HepG2 (cell line): Measurements from ENCODE around the gene SYT9. TPM values are rescaled to one million over a fixed set of nuclear protein-coding genes. Genes with fewer than 3 reads are reported as not detected.

ENCODE experiments used
- ATAC-seq: fragments of 200-7000 bp; cut with Tn5 transposase; 3 replicates; pipeline ENCODE4 v1.9.1; 2020; ENCODE audit warnings: mild to moderate bottlenecking, moderate library complexity
- BruUV-seq: library from RNA; stranded (reverse); fragments of 400-500 nt; replicated peaks from 2 replicates; lab custom pipeline; 2021; lab: Mats Ljungman, UMichigan
- CTCF ChIA-PET: fragments of 300-600 bp; formaldehyde crosslinking; extraction: SDS; loops from one replicate; lab custom pipeline; 2021; ENCODE audit warnings: low total read pairs, inconsistent platforms, low intra/inter-chr PET ratio; lab: Yijun Ruan, JAX
- POLR2A ChIA-PET: fragments of 350-600 bp; sonication (Branson Sonifier 250); formaldehyde crosslinking; loops from one replicate; lab custom pipeline; 2020; ENCODE audit warnings: antibody characterized with exemption, inconsistent platforms; lab: Yijun Ruan, JAX
- DNase-seq: peaks from one replicate; pipeline ENCODE4 v3.0.0-alpha.2; 2015; ENCODE audit warnings: low spot score
- FAIRE-seq: peaks from 3 replicates; lab custom pipeline; 2011; peaks lifted over from hg19 to GRCh38; lab: Jason Lieb, UNC
- H2AFZ ChIP-seq: one replicate; pipeline ENCODE4 v1.6.1; 2011; ENCODE audit warnings: low read length, inconsistent platforms
- H3K27ac ChIP-seq: fragments of 300-600 bp; 3 replicates; pipeline ENCODE4 v1.8.0; 2011; ENCODE audit warnings: mixed run types, mild to moderate bottlenecking, mixed read lengths, low read length, inconsistent platforms; ENCODE audit not compliant: insufficient read depth; ENCODE audit errors: extremely low read length
- H3K27me3 ChIP-seq, 2 experiments: fragments of 200-600 bp in 1 of 2; 2 replicates in 1 of 2; 3 replicates in 1 of 2; pipeline versions ENCODE4 v1.6.0 to v1.8.0; 2011; ENCODE audit warnings: low read length in 2 of 2, mild to moderate bottlenecking in 2 of 2, moderate library complexity in 2 of 2, inconsistent platforms in 1 of 2; ENCODE audit not compliant: insufficient read depth in 2 of 2, control insufficient read depth in 1 of 2
- H3K36me3 ChIP-seq, 2 experiments: fragments of 200-600 bp in 1 of 2; replicated peaks in 1 of 2; 2 replicates in 1 of 2; 3 replicates in 1 of 2; pipeline versions ENCODE4 v1.5.1 to v1.8.0; 2011; ENCODE audit warnings: low read length in 2 of 2, inconsistent platforms in 1 of 2; ENCODE audit not compliant: insufficient read depth in 2 of 2, control insufficient read depth in 1 of 2
- H3K4me1 ChIP-seq: 2 replicates; pipeline ENCODE4 v1.5.1; 2012; ENCODE audit warnings: low read length, inconsistent platforms; ENCODE audit not compliant: insufficient read depth
- H3K4me2 ChIP-seq: 2 replicates; pipeline ENCODE4 v1.6.0; 2011; ENCODE audit warnings: low read depth, low read length, inconsistent platforms
- H3K4me3 ChIP-seq, 3 experiments: fragments of 200-600 bp in 1 of 3; sonication (generic), shearing (Covaris generic) in 1 of 3; replicated peaks in 1 of 3; 2 replicates each; pipeline ENCODE4 v1.5.1; 2011 to 2016; ENCODE audit warnings: low read length in 3 of 3, inconsistent platforms in 2 of 3, low read depth in 2 of 3, mild to moderate bottlenecking in 2 of 3, control low read depth in 1 of 3, mixed read lengths in 1 of 3; ENCODE audit not compliant: insufficient read depth in 1 of 3
- H3K79me2 ChIP-seq: one replicate; pipeline ENCODE4 v1.6.1; 2011; ENCODE audit warnings: low read length, inconsistent platforms; ENCODE audit not compliant: insufficient read depth
- H3K9ac ChIP-seq: 2 replicates; pipeline ENCODE4 v1.6.0; 2011; ENCODE audit warnings: mild to moderate bottlenecking, low read depth, low read length, inconsistent platforms; ENCODE audit not compliant: insufficient read depth
- H3K9me3 ChIP-seq: 2 replicates; pipeline ENCODE4 v1.5.1; 2012; ENCODE audit warnings: mild to moderate bottlenecking, low read length
- H4K20me1 ChIP-seq: 2 replicates; pipeline ENCODE4 v1.6.0; 2011; ENCODE audit warnings: inconsistent platforms, mild to moderate bottlenecking, low read length, moderate library complexity; ENCODE audit not compliant: insufficient read depth
- NFE2L2 ChIP-seq: fragments of 150-350 bp; IDR thresholded peaks from 2 replicates; pipeline ENCODE4 v1.6.1; 2014; ENCODE audit warnings: low read length
- NR2F6 ChIP-seq, 2 experiments: IDR thresholded peaks; 2 replicates each; pipeline ENCODE4 v1.6.1; 2016; ENCODE audit warnings: antibody characterized with exemption in 1 of 2, mild to moderate bottlenecking in 1 of 2
- TEAD3 ChIP-seq: optimal IDR thresholded peaks from 2 replicates; pipeline ENCODE3; 2016; ENCODE audit warnings: borderline replicate concordance
- ZNF20 ChIP-seq: sonication (generic); formaldehyde crosslinking; IDR thresholded peaks from 2 replicates; pipeline ENCODE4 v1.4.0; 2020; ENCODE audit warnings: mild to moderate bottlenecking, moderate library complexity, missing genetic modification reagents
- ZNF275 ChIP-seq: sonication (generic); formaldehyde crosslinking; IDR thresholded peaks from 2 replicates; pipeline ENCODE4 v1.8.0; 2022; ENCODE audit warnings: missing genetic modification reagents, mild to moderate bottlenecking, inconsistent platforms, borderline replicate concordance
- ZNF724P ChIP-seq: sonication (generic); formaldehyde crosslinking; IDR thresholded peaks from 2 replicates; pipeline ENCODE4 v1.8.0; 2022; ENCODE audit warnings: missing genetic modification reagents, borderline replicate concordance
- WGBS: methylation state at CpG from one replicate; pipeline ENCODE4 v1.1.6; 2017; ENCODE audit warnings: low lambda C conversion rate; 5-methylcytosine and 5-hydroxymethylcytosine counted together
- in situ Hi-C: cut with HindIII; loops from 2 replicates; pipeline ENCODE4 v1.10.0; 2017; ENCODE audit warnings: low pct_unique_long_range_greater_than_20kb; ENCODE audit not compliant: extremely low pct_ligation_motif_present
- intact Hi-C: fragments of 100-400 bp; cut with micrococcal nuclease; formaldehyde crosslinking; loops from one replicate; pipeline ENCODE4 v1.10.0; 2022; ENCODE audit not compliant: unreplicated experiment
- polyA plus RNA-seq, 8 experiments: library from polyadenylated mRNA; depleted of rRNA in 3 of 8; stranded (reverse) in 7 of 8; unstranded in 1 of 8; fragments of >200 nt; fragmentation: Illumina TruSeq in 4 of 8; extraction: Trizol in 4 of 8; gene quantifications; 2 replicates each; pipeline versions ENCODE4 v1.2.1 to v1.2.3, GENCODE V29; 2011 to 2016; ENCODE audit warnings: low read depth in 4 of 8, missing spikeins in 1 of 8, mixed read lengths in 1 of 8; ENCODE audit not compliant: insufficient read depth in 1 of 8
- total RNA-seq, 5 experiments: library from RNA; depleted of rRNA; stranded (reverse); fragments of >200 nt; fragmentation: Illumina TruSeq; extraction: Trizol; gene quantifications; 2 replicates each; pipeline ENCODE4 v1.2.3, GENCODE V29; 2016; ENCODE audit warnings: low read depth in 1 of 5

The SYT9 gene
- total and polyA plus RNA-seq, 2 of the 13 experiments (the other 11 are each of a cell fraction or from before 2014, with no cell fraction given) = not detected

DNA sequence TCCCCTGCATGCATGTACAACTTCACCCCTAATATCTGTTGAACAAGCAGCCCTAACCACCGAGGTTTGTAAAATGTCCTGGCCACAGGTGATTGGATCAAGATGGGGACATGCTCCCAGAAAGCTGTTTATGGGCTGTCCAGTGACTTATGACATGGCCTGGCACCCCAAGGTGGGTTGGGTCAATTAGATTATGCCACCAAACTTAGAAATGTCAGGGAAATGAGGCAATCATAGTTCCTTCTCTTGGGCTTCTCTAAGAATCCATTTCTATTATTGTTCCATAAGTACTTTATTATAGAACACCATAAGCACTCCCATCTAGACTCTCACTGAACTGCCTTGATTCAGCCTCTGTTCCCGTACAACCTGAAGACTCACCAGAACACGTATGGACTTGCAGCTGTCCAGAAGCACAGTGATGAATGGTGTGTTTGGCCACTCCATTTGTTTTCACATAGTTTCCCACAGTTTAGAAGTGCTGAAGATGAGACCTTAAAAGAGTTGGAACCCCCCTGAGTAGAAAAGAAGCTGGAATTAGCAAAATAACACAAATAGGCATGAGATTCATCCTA, 188.1 kb downstream of the SYT9 start:
- no TSS peak for BruUV-seq
- H3K9me3 ChIP-seq = no peaks in the 10 kb centered on the region
- ATAC-seq = no peak
- no peaks in the 10 kb centered on the region for H4K20me1 ChIP-seq
- ChIA-PET CTCF (no interaction called here), POLR2A (no interaction called here)
- no peaks in the 10 kb centered on the region for H3K79me2 ChIP-seq
- no peak overlapping the region for H2AFZ ChIP-seq
- in situ Hi-C loops (loop anchor here (10.0 kb wide), 1 partner anchor 345 kb away; no protein-coding TSS in a partner anchor), intact Hi-C loops (no loop called here)
- WGBS = 11% methylated on average over 3 of the region's 3 CpGs
- no peak for DNase-seq
- peaks cover 0 to 5% of the 10 kb centered on the region in 2 experiments; a peak in 2 of 5 replicates for H3K27me3 ChIP-seq
- no peak overlapping the region for H3K4me3 ChIP-seq
- no peak overlapping the region for H3K4me2 ChIP-seq
- no peak overlapping the region for H3K9ac ChIP-seq
- H3K27ac ChIP-seq = no peak overlapping the region
- no peaks in the 10 kb centered on the region for H3K4me1 ChIP-seq
- H3K36me3 ChIP-seq = no peaks in the 10 kb centered on the region
- no peak for TF ChIP-seq ZNF20 (CRISPR knock-in tag)
- no peak for TF ChIP-seq NFE2L2
- no peak for TF ChIP-seq ZNF275 (CRISPR knock-in tag)
- TF ChIP-seq ZNF724P (CRISPR knock-in tag) = no peak
- no peak for TF ChIP-seq NR2F6 (IDR thresholded peaks at IDR 0.05)
- no peak for TF ChIP-seq NR2F6 (CRISPR knock-in tag; IDR thresholded peaks at IDR 0.05)
- TF ChIP-seq TEAD3 (CRISPR knock-in tag) = no peak
- no peak for FAIRE-seq
